Activated naive CD4-positive, alpha-beta T cell treated with anti-CD3 and anti-CD28 coated beads, Interleukin-2, amount 50 U/mL, for 24 hours (primary cell): Measurements from ENCODE around the gene LCE5A.
"Not testable (repeated sequence)": the region's sequence is repeated elsewhere in the genome, so short reads cannot be mapped to it uniquely, and the experiment has no call there.

ENCODE experiments used
- H3K27ac Mint-ChIP-seq: one replicate; pipeline ENCODE4 v1.8.0; 2021; ENCODE audit warnings: mild to moderate bottlenecking, mixed read lengths
- H3K27me3 Mint-ChIP-seq: one replicate; pipeline ENCODE4 v1.8.0; 2021; ENCODE audit warnings: mixed read lengths
- H3K36me3 Mint-ChIP-seq: one replicate; pipeline ENCODE4 v1.8.0; 2021; ENCODE audit warnings: mixed read lengths
- H3K4me1 Mint-ChIP-seq: one replicate; pipeline ENCODE4 v1.8.0; 2021; ENCODE audit warnings: mixed read lengths
- H3K4me3 Mint-ChIP-seq: one replicate; pipeline ENCODE4 v1.8.0; 2021; ENCODE audit warnings: mild to moderate bottlenecking, mixed read lengths
- H3K9me3 Mint-ChIP-seq: one replicate; pipeline ENCODE4 v1.8.0; 2021; ENCODE audit warnings: mixed read lengths

The LCE5A gene

DNA sequence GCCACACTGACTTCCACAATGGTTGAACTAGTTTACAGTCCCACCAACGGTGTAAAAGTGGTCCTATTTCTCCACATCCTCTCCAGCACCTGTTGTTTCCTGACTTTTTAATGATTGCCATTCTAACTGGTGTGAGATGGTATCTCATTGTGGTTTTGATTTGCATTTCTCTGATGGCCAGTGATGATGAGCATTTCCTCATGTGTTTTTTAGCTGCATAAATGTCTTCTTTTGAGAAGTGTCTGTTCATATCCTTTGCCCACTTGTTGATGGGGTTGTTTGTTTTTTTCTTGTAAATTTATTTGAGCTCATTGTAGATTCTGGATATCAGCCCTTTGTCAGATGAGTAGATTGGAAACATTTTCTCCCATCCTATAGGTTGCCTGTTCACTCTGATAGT, 37.8 kb downstream of the LCE5A start:
- not testable (repeated sequence) for H3K36me3 Mint-ChIP-seq, H3K4me1 Mint-ChIP-seq, H3K9me3 Mint-ChIP-seq, H3K4me3 Mint-ChIP-seq, H3K27ac Mint-ChIP-seq
- H3K27me3 Mint-ChIP-seq = peaks cover 11% of the 10 kb centered on the region
